Measurements from ENCODE around the gene TXLNG. TPM values are rescaled to one million over a fixed set of nuclear protein-coding genes. Genes with fewer than 3 reads are reported as not detected.

TXLNG gene
- total RNA-seq, 1 experiment from 2014 or later = 17.4 TPM

DNA sequence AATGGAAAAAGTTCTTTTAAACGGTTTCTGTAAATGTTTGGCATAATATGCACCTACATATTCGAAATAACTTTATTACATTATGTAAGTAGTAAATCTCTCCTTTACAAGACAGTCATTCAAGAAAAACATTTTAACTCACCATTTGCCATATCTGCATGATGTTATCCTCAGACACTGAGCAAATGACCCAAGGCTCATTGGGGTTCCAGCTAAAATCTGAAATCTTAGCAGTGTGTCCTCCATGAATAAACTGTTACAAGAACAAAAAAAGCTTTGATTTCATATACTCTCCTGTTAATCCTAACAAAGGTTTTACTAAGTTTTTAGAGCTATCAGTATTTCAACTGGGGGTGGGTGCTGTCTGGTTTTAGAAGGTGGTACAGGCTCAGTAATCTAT lies 59.4 kb downstream of the TXLNG start:
- Histone ChIP-seq H3K27me3 (ENCODE audit: insufficient read depth, low read depth) (no peaks in the 10 kb centered on the region), H3K9me3 (ENCODE audit: insufficient read depth, low read depth) (no peaks in the 10 kb centered on the region), H3F3A (ENCODE audit: insufficient read depth, low read depth) (peaks cover 27% of the 10 kb centered on the region; the same call in 1 of the 2 replicates), H3K36me3 (ENCODE audit: low read depth) (peaks cover 6% of the 10 kb centered on the region; the same call in 1 of the 2 replicates), H3K4me1 (replicated peaks; ENCODE audit: insufficient read depth) (no peaks in the 10 kb centered on the region), H3K27ac (no peak overlapping the region), H3K79me2 (ENCODE audit: low read depth) (no peaks in the 10 kb centered on the region), H4K20me1 (ENCODE audit: insufficient read depth) (peaks cover 4% of the 10 kb centered on the region; the same call in 1 of the 2 replicates), H3K9me2 (ENCODE audit: insufficient read depth) (no peaks in the 10 kb centered on the region), H3K4me2 (no peak overlapping the region), H3K4me3 (no peak overlapping the region), H2AFZ (no peak overlapping the region)
- no peak for TF ChIP-seq EZH2 (IDR thresholded peaks at IDR 0.05; ENCODE audit: low read depth)
- TF ChIP-seq, protein P1, sequence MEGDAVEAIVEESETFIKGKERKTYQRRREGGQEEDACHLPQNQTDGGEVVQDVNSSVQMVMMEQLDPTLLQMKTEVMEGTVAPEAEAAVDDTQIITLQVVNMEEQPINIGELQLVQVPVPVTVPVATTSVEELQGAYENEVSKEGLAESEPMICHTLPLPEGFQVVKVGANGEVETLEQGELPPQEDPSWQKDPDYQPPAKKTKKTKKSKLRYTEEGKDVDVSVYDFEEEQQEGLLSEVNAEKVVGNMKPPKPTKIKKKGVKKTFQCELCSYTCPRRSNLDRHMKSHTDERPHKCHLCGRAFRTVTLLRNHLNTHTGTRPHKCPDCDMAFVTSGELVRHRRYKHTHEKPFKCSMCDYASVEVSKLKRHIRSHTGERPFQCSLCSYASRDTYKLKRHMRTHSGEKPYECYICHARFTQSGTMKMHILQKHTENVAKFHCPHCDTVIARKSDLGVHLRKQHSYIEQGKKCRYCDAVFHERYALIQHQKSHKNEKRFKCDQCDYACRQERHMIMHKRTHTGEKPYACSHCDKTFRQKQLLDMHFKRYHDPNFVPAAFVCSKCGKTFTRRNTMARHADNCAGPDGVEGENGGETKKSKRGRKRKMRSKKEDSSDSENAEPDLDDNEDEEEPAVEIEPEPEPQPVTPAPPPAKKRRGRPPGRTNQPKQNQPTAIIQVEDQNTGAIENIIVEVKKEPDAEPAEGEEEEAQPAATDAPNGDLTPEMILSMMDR (conservative IDR thresholded peaks at IDR 0.05) = no peak
- no peak for DNase-seq
- intact Hi-C loops (cut with micrococcal nuclease; ENCODE audit: unreplicated experiment) = no loop called here
- POLR2A ChIA-PET (ENCODE audit: unreplicated experiment) = no interaction called here
- CTCF ChIA-PET = no interaction called here
- BruUV-seq (replicated peaks) = no TSS peak

DNA sequence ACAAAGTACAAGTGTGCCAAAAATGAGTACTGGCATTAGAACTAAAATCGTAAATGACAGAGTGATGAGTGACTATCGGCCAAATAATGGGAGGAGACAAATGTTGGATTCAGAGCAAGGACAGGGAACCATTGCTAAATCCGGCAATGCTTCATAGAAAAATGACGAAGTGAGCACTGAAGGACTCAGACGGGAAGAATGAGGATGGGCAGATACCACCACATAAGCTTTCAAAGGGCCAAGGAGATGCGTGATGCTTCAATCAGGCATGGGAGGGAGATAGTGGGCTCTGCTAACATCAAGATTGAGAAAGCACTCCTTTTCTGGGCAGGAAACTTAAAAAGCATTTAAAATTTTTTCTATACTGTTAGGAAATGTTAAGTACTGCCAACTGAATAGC lies 62.3 kb downstream of the TXLNG start:
- H3K4me1 ChIP-seq (replicated peaks; ENCODE audit: insufficient read depth) = no peaks in the 10 kb centered on the region
- ChIA-PET POLR2A (ENCODE audit: unreplicated experiment) (no interaction called here), CTCF (no interaction called here)
- H3K4me2 ChIP-seq = no peak overlapping the region
- H3K27ac ChIP-seq = no peak overlapping the region
- no peaks in the 10 kb centered on the region for H3K9me2 ChIP-seq (ENCODE audit: insufficient read depth)
- no peak for DNase-seq
- no peak overlapping the region for H2AFZ ChIP-seq
- BruUV-seq (replicated peaks) = no TSS peak
- no peak overlapping the region for H3K4me3 ChIP-seq
- H3K9me3 ChIP-seq (ENCODE audit: insufficient read depth, low read depth) = no peaks in the 10 kb centered on the region
- peaks cover 6% of the 10 kb centered on the region; the same call in 1 of the 2 replicates for H3K36me3 ChIP-seq (ENCODE audit: low read depth)
- H3F3A ChIP-seq (ENCODE audit: insufficient read depth, low read depth) = peaks cover 18% of the 10 kb centered on the region; the same call in 1 of the 2 replicates
- intact Hi-C loops (cut with micrococcal nuclease; ENCODE audit: unreplicated experiment) = no loop called here
- TF ChIP-seq EZH2 (IDR thresholded peaks at IDR 0.05; ENCODE audit: low read depth) = no peak
- TF ChIP-seq, protein P1 (conservative IDR thresholded peaks at IDR 0.05) = no peak
- H4K20me1 ChIP-seq (ENCODE audit: insufficient read depth) = no peaks in the 10 kb centered on the region
- no peaks in the 10 kb centered on the region for H3K27me3 ChIP-seq (ENCODE audit: insufficient read depth, low read depth)
- no peaks in the 10 kb centered on the region for H3K79me2 ChIP-seq (ENCODE audit: low read depth)

DNA sequence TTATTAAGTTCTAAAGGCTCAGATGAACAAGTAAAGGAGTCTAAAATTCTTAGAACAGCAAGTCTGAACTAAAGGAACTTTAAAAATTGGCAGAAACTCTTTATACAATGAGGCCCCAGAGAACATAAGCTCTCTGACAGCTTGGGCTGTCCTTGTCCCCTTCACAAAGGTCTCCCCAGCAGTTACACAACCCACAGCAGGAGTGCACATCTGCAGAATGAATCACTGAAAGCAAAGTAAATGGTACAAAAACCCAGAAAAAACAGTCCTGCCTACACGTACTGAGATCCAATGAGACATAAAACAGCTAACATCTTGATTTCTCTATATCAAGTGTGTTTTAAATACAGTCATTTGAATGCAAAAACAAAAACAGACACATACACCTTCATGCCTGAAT lies 65.2 kb downstream of the TXLNG start:
- no TSS peak for BruUV-seq (replicated peaks)
- intact Hi-C loops (cut with micrococcal nuclease; ENCODE audit: unreplicated experiment) = no loop called here
- peaks cover 10% of the 10 kb centered on the region for H3K36me3 ChIP-seq (ENCODE audit: low read depth)

More for the DNA sequence above, 65.2 kb downstream of the TXLNG start:
- no peak overlapping the region for H3K27ac ChIP-seq
- H3K4me2 ChIP-seq = no peak overlapping the region
- no peaks in the 10 kb centered on the region for H3K9me3 ChIP-seq (ENCODE audit: insufficient read depth, low read depth)
- DNase-seq = no peak
- H3K4me3 ChIP-seq = no peak overlapping the region
- H3K79me2 ChIP-seq (ENCODE audit: low read depth) = peaks cover 12% of the 10 kb centered on the region
- H3F3A ChIP-seq (ENCODE audit: insufficient read depth, low read depth) = 0 out of 2 replicates have a peak, but pooled peaks cover 4% of the 10 kb centered on the region
- POLR2A ChIA-PET (ENCODE audit: unreplicated experiment) = no interaction called here
- H3K9me2 ChIP-seq (ENCODE audit: insufficient read depth) = no peaks in the 10 kb centered on the region
- H4K20me1 ChIP-seq (ENCODE audit: insufficient read depth) = no peaks in the 10 kb centered on the region
- CTCF ChIA-PET = no interaction called here
- no peaks in the 10 kb centered on the region for H3K27me3 ChIP-seq (ENCODE audit: insufficient read depth, low read depth)
- H2AFZ ChIP-seq = no peak overlapping the region
- TF ChIP-seq, protein P1 (conservative IDR thresholded peaks at IDR 0.05) = no peak
- TF ChIP-seq EZH2 (IDR thresholded peaks at IDR 0.05; ENCODE audit: low read depth) = no peak
- no peaks in the 10 kb centered on the region for H3K4me1 ChIP-seq (replicated peaks; ENCODE audit: insufficient read depth)
